Adrenal gland (tissue), 5 donors: ENCODE measurements around the gene TMEM107.

Experiments
- POLR2A ChIP-seq, 2 donors: fragments of 450-650 bp; IDR thresholded peaks; one replicate each; pipeline ENCODE4 v1.6.1; 2017; ENCODE audit warnings: antibody characterized with exemption in 2 of 2, mild to moderate bottlenecking in 2 of 2, moderate library complexity in 1 of 2
- TF ChIP-seq, protein P1 (sequence below), 6 experiments: fragments of 450-650 bp in 4 of 6; fragments of 200-600 bp in 2 of 6; sonication (generic) in 1 of 6; IDR thresholded peaks; 1 replicate in 5 of 6; 2 replicates in 1 of 6; pipeline versions ENCODE4 v1.5.1 to v1.8.0; 2016 to 2021; ENCODE audit warnings: antibody characterized with exemption in 6 of 6, mild to moderate bottlenecking in 2 of 6, moderate library complexity in 1 of 6
- donor health status: DM: no; HTN: no; CAD: no.

DNA sequence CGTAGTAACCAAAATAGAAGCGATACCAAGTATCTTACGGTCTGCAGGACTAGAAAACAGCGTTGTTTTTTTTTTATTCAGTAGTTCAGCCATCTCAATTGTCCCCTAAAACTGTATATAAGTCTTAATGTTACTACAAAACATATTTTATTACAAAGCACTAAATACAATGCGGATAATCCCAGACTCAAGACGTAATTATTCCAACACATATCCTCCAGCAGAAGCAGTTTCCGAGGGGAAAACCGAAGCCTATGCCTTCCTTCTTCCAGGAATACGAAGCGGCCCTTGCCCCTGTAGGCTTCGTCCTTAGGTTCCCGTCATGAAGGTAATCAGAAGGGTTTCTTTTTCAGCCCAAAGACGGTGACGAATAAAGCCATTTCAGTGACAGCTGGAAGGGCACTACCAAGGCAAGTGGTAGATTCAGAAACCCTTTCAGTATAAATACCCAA lies 2.3 kb downstream of the TMEM107 start:
- TF ChIP-seq, protein P1, sequence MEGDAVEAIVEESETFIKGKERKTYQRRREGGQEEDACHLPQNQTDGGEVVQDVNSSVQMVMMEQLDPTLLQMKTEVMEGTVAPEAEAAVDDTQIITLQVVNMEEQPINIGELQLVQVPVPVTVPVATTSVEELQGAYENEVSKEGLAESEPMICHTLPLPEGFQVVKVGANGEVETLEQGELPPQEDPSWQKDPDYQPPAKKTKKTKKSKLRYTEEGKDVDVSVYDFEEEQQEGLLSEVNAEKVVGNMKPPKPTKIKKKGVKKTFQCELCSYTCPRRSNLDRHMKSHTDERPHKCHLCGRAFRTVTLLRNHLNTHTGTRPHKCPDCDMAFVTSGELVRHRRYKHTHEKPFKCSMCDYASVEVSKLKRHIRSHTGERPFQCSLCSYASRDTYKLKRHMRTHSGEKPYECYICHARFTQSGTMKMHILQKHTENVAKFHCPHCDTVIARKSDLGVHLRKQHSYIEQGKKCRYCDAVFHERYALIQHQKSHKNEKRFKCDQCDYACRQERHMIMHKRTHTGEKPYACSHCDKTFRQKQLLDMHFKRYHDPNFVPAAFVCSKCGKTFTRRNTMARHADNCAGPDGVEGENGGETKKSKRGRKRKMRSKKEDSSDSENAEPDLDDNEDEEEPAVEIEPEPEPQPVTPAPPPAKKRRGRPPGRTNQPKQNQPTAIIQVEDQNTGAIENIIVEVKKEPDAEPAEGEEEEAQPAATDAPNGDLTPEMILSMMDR (IDR thresholded peaks at IDR 0.05) = no peak
- TF ChIP-seq POLR2A (IDR thresholded peaks at IDR 0.05) = no peak
